T-helper 1 cell (primary cell): ENCODE results near the gene FBLN1.
"Not testable (repeated sequence)": the region's sequence is repeated elsewhere in the genome, so short reads cannot be mapped to it uniquely, and the experiment has no call there.

ENCODE experiments used
- DNase-seq, 5 donors: peaks; one replicate each; pipeline ENCODE4 v3.0.0-alpha.2; 2012 to 2020

Gene FBLN1

GRCh38 chr22:45549762-45550378 is 47.2 kb downstream of the FBLN1 start:
- DNase-seq = no peak

DNA sequence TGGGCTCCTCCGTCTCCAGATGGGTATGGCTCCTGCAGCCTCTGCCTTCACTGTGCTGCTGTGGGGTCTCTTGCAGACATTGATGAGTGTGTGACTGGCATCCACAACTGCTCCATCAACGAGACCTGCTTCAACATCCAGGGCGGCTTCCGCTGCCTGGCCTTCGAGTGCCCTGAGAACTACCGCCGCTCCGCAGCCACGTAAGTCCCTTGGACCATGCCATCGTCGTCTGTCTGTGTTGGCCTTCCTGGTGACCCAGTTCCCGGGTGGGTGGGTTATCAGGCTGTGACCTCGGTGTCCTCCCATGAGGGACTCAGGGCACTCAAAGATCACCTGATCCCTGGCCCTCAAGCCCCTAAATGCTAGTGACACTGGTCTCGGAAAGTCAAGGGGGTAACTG is 47.7 kb downstream of the FBLN1 start:
- DNase-seq = no peak

- DNase-seq = no peak
Measured at GRCh38 chr22:45550891-45551290, 48.2 kb downstream of the FBLN1 start.

DNA sequence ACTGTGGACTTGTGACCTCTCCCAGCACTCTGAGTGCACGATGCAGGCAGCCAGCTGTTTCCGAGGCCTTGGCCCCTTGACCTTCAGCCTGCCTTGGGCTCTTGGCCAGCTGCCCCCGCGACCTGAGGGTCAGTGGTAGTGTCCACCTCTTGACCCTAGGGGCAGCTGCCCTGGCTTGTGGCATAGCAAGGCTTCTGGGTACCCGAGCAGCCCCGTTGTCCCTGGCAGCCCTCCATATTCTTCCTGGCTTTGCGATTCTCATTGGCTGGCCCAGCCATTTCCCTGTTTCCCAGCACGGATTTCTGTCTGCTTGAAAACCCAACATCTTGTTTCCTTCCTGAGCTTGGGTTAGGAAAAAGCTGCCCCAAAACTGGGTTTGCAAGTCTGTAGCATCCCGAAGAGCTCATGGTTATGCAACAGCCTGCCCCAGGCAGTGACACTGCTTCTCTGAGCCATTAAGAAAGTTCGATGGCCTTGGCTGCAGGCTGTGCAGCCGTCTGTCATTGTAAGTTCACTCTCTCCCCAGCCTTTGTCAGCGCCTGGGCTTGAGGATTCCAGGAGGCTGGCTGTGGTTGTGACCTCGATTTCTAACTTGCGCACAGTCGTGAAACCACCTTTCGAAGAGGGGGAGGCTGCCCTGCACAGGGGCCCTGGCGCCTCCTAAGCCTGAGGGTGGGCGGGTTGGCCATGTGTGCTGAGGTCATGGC is 48.8 kb downstream of the FBLN1 start:
- no peak for DNase-seq

- DNase-seq = no peak
Measured at GRCh38 chr22:45552017-45552411, 49.3 kb downstream of the FBLN1 start.

DNA sequence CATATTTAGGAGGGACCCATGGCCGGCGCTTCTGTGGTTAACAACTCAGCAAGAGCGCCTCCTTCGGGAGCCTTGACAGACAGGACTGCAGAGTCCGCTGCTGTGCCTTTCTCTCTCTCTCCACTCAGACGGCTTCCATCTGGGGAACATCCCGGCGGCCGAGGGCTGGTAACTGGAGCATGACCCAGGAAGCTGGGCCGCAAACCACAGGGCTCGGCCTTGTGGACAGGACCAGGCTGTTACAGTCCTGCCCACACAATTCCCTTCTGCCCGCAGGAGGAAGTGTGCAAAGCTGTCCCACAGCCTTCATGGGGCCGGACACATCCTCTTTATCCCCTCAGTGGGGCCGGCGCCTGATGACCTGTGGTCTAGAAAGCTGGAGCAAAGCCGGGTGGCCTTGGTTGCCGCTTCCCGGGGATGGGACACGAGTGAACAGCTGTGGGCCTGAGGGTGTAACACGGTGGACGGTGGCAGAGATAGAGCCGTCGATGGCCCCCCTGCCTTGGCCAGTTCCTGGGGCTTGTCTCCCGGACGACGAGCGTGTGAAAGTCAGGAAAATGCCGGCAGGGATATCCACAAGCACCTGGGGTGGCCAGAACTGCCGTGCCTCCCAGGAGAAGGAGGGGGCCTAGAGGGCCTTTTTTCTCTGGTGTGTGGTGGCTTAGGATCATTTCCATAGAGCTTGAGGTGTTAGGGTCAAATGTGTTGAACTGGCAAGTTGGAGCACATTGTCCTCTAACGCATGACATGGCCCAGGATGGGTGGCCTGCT is 50.1 kb downstream of the FBLN1 start:
- no peak for DNase-seq

- peak in 1 of 5 donors; percentile 18 for DNase-seq
Measured at GRCh38 chr22:45553351-45554039, 50.8 kb downstream of the FBLN1 start.

- DNase-seq = no peak
Measured at GRCh38 chr22:45554040-45554406, 51.3 kb downstream of the FBLN1 start.

DNA sequence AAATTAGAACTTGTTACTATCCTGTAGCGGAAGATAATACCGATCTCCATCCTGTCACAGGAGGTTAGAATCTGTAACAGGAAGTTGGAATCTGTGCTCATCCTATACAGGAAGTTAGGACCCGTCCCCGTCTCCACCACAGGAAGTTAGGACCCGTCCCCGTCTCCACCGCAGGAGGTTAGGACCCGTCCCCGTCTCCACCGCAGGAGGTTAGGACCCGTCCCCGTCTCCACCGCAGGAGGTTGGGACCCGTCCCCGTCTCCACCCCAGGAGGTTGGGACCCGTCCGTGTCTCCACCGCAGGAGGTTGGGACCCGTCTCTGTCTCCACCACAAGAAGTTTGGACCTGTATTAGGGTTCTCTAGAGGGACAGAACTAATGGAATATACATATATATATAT is 52.2 kb downstream of the FBLN1 start:
- no peak for DNase-seq

DNA sequence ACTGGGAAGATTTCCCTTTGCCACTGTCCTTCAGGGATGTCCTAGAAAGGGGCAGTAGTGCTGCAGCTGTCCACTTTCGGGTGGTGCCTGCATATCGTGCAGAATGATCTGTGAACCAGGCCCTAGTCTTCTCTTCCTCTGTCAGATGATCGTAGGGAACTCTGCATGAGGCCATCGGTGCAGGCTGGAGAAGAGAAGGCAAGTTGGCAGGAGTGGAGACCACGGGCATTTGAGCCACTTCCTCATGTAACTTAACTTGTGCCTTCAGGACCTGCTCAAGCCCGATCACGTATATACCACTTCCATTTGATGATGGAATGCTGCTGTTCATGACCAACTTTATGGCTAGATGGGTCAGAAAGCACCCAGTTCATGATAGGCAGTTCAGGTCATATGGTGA is 55.2 kb downstream of the FBLN1 start:
- not testable (repeated sequence) for DNase-seq

- DNase-seq = not testable (repeated sequence)
Measured at GRCh38 chr22:45560092-45560491, 57.4 kb downstream of the FBLN1 start.

- not testable (repeated sequence) for DNase-seq
Measured at GRCh38 chr22:45560761-45561160, 58.1 kb downstream of the FBLN1 start.

DNA sequence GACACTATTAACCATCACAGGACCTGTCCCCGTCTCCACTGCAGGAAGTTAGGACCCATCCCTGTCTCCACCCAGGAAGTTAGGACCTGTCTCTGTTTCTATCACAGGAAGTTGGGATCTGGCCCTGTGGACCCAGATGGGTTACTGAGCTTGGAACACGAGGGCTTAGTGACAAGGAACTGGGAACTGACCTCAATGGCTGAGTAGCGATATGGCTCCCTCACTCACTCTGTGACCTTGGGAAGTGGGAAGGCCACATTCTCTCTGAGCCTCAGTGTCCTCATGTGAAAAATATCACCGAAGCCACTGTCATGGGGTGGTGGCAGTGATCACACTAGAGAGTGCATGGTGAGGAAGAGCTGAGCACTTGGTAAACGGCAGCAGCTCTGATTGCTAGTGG is 59.4 kb downstream of the FBLN1 start:
- no peak for DNase-seq

GRCh38 chr22:45562537-45563361 is 60.1 kb downstream of the FBLN1 start:
- no peak for DNase-seq

DNA sequence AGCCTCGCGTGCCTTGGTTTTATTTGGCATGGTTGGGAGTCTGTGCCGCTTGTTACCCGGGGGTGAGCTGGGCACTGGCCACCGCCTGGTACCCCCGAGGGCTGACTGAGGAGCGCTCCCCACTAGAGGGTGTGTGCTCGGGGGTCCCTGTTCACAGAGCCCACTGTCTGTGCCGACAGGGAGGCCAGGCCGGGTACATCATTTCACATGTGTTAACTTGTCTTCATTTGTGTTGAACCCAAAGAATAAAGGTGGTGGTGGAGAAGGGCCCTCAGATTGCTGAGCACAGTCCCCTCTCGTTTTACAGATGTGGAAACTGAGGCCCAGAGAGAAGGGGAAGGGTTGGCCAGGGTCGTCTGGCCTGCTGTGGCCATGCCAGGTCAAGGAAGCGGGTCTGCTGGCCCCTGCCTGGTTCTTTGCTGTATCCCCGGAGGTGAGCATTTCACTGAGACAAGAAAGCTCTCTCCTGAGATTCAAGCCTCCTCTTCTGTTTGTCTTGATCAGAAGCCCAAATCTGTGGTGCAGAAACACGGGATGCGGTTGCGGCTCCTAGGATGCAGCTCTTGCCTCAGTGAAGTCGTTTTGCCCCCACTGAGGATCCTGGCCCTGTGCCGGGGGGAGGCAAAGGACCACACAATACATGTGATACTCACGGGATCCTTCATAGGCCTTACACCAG is 60.8 kb downstream of the FBLN1 start:
- no peak for DNase-seq

- DNase-seq = no peak
Measured at GRCh38 chr22:45564349-45565030, 61.8 kb downstream of the FBLN1 start.

DNA sequence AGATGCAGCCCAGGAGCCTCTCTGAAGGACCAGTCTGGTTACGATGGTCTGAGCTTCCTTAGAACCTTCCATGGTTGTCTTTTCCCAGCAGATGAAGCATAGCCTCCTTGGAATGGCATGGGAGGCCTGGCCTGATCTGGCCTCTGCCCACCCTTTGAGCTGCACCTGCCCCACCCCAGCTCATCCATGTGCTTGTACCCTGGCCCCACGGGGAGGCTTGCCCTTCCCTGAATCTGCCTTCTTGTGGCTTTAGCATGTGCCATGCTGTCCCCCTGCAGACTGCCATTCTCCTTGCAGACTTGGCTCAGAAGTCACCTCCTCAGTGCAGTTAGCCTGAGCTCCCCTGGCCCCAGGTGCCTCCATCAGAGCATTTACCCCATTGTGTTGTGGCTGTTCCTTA is 62.5 kb downstream of the FBLN1 start:
- DNase-seq = no peak

- DNase-seq = no peak
Measured at GRCh38 chr22:45565973-45566372, 63.3 kb downstream of the FBLN1 start.

GRCh38 chr22:45568213-45568612 is 65.5 kb downstream of the FBLN1 start:
- DNase-seq = no peak

DNA sequence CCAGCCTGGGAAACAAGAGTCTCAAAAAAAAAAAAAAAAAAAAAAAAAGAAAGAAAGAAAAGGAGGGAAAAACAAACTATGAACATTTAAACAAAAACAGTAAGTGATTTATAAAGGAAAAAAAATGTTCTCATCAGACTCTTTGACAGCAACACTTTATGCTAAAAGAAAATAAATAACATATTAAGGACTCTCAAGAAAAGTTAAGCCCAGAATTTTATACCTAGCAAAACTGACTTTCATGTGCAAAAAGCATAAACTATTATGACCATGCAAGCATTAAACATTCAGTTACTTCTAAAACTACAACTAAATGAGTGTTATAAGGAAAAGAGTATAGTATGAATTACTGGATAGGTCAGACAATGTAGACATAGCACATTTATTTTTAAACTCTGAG is 68.4 kb downstream of the FBLN1 start:
- DNase-seq = no peak

DNA sequence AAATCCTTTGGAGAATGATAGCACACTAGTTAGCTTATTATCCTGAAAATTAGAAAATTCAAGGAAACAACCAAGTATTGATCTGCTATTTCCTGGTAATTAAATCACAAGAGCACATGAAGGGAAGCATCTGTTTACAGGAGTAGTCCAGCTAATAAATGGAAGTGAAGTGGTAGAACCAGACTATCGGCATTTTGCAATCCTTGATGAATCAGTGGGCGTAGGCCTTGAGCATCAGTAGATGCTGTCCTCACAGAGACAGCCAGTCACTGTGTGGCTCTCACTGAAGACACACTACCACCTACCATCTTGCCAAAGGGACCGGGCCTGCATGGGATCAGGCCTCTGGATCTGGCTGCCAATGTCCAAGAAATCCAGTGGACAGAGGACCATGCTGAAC is 69.8 kb downstream of the FBLN1 start:
- DNase-seq = no peak
